Caco-2 (cell line): ENCODE data around the gene VAT1L. TPM values are rescaled to one million over a fixed set of nuclear protein-coding genes. Genes with fewer than 3 reads are reported as not detected.

ENCODE experiments used
- BruUV-seq: library from RNA; stranded (reverse); fragments of 400-500 nt; replicated peaks from 2 replicates; lab custom pipeline; 2021; lab: Mats Ljungman, UMichigan
- CTCF ChIA-PET: fragments of 300-600 bp; sonication (Branson Sonifier 250); formaldehyde crosslinking; loops from one replicate; lab custom pipeline; 2022; ENCODE audit warnings: antibody characterized with exemption; lab: Charles Lee
- POLR2A ChIA-PET: fragments of 300-600 bp; sonication (Branson Sonifier 250); formaldehyde crosslinking; loops from one replicate; lab custom pipeline; 2022; ENCODE audit warnings: antibody characterized with exemption; lab: Charles Lee
- DNase-seq, 2 experiments: peaks; one replicate each; pipeline versions ENCODE4 v3.0.0 to v3.0.0-alpha.2; 2020 to 2022
- H3K27me3 ChIP-seq: replicated peaks from 2 replicates; pipeline ENCODE4 v1.6.0; 2011; ENCODE audit warnings: low read length; ENCODE audit not compliant: control insufficient read depth, insufficient read depth
- H3K36me3 ChIP-seq: 2 replicates; pipeline ENCODE4 v1.5.1; 2011; ENCODE audit warnings: low read length; ENCODE audit not compliant: control insufficient read depth, insufficient read depth
- H3K4me1 ChIP-seq: fragments of 250-450 bp; sonication (Bioruptor Pico); 2 replicates; pipeline ENCODE4 v1.5.1; 2020; ENCODE audit warnings: mild to moderate bottlenecking
- H3K4me3 ChIP-seq: 2 replicates; pipeline ENCODE4 v1.5.1; 2011; ENCODE audit warnings: low read depth, mild to moderate bottlenecking, control low read depth, low read length
- H3K9me3 ChIP-seq: fragments of 250-450 bp; sonication (Bioruptor Pico); 2 replicates; pipeline ENCODE4 v1.5.1; 2020; ENCODE audit warnings: mild to moderate bottlenecking, moderate library complexity
- H3K27ac Mint-ChIP-seq: one replicate; pipeline ENCODE4 v1.8.0; 2022; ENCODE audit warnings: mixed read lengths; ENCODE audit not compliant: unreplicated experiment
- H3K27me3 Mint-ChIP-seq: one replicate; pipeline ENCODE4 v1.8.0; 2022; ENCODE audit warnings: mixed read lengths; ENCODE audit not compliant: insufficient read depth, unreplicated experiment
- H3K36me3 Mint-ChIP-seq: one replicate; pipeline ENCODE4 v1.8.0; 2022; ENCODE audit warnings: mild to moderate bottlenecking, mixed read lengths; ENCODE audit not compliant: insufficient read depth, unreplicated experiment
- H3K4me1 Mint-ChIP-seq: one replicate; pipeline ENCODE4 v1.8.0; 2022; ENCODE audit warnings: low read depth, mixed read lengths; ENCODE audit not compliant: unreplicated experiment
- H3K4me3 Mint-ChIP-seq: one replicate; pipeline ENCODE4 v1.8.0; 2022; ENCODE audit warnings: mild to moderate bottlenecking, moderate library complexity, mixed read lengths; ENCODE audit not compliant: unreplicated experiment
- H3K9me3 Mint-ChIP-seq: one replicate; pipeline ENCODE4 v1.8.0; 2022; ENCODE audit warnings: mixed read lengths; ENCODE audit not compliant: unreplicated experiment
- CTCF ChIP-seq, 2 experiments: fragments of 200-600 bp in 1 of 2; IDR thresholded peaks; 1 replicate in 1 of 2; 2 replicates in 1 of 2; pipeline versions ENCODE4 v1.5.1 to v1.8.0; 2011 to 2022; ENCODE audit warnings: antibody characterized with exemption in 1 of 2, control low read depth in 1 of 2, inconsistent platforms in 1 of 2, low read depth in 1 of 2, low read length in 1 of 2, mild to moderate bottlenecking in 1 of 2, moderate library complexity in 1 of 2; ENCODE audit not compliant: insufficient read depth in 1 of 2, severe bottlenecking in 1 of 2, unreplicated experiment in 1 of 2
- intact Hi-C: fragments of 100-400 bp; cut with micrococcal nuclease; formaldehyde crosslinking; loops from one replicate; pipeline ENCODE4 v1.10.0; 2022; ENCODE audit not compliant: unreplicated experiment
- total RNA-seq: library from RNA; stranded (reverse); gene quantifications from 2 replicates; pipeline ENCODE4 v1.2.3, GENCODE V29; 2022

Gene VAT1L
- total RNA-seq, 1 experiment from 2014 or later: not detected

GRCh38 chr16:77967054-77967904 is 178.9 kb downstream of the VAT1L start:
- intact Hi-C loops: no loop called here
- Mint-ChIP-seq H3K4me1 (peaks cover 7% of the 10 kb centered on the region), H3K4me3 (no peak overlapping the region), H3K36me3 (no peaks in the 10 kb centered on the region), H3K27me3 (no peaks in the 10 kb centered on the region), H3K9me3 (no peaks in the 10 kb centered on the region), H3K27ac (no peak overlapping the region)
- POLR2A ChIA-PET: no interaction called here
- Histone ChIP-seq H3K27me3 (no peaks in the 10 kb centered on the region), H3K4me1 (peaks cover 4% of the 10 kb centered on the region; the same call in 1 of the 2 replicates), H3K36me3 (no peaks in the 10 kb centered on the region), H3K9me3 (no peaks in the 10 kb centered on the region), H3K4me3 (no peak overlapping the region)
- TF ChIP-seq CTCF (IDR thresholded peaks at IDR 0.05; ENCODE audit: insufficient read depth in 1 of 2, low read depth in 1 of 2, low read length in 1 of 2, severe bottlenecking in 1 of 2, unreplicated experiment in 1 of 2): no peak
- DNase-seq: no peak
- BruUV-seq: no TSS peak
- CTCF ChIA-PET: interaction anchor here (0.6 kb wide), 2 partner anchors 105 to 320 kb away, joined by 4 to 9 read pairs; no protein-coding TSS in a partner anchor

- H3K27ac Mint-ChIP-seq: no peak overlapping the region
- H3K4me1 Mint-ChIP-seq: no peaks in the 10 kb centered on the region
- ChIA-PET CTCF (interaction anchor here (0.7 kb wide), 1 partner anchor 76 kb away, joined by 4 read pairs; no protein-coding TSS in a partner anchor), POLR2A (no interaction called here)
- no peak for TF ChIP-seq CTCF (IDR thresholded peaks at IDR 0.05; ENCODE audit: insufficient read depth in 1 of 2, low read depth in 1 of 2, low read length in 1 of 2, severe bottlenecking in 1 of 2, unreplicated experiment in 1 of 2)
- intact Hi-C loops: no loop called here
- DNase-seq: no peak
- H3K4me3 ChIP-seq: no peak overlapping the region
- no peak overlapping the region for H3K4me3 Mint-ChIP-seq
- H3K9me3 ChIP-seq: no peaks in the 10 kb centered on the region
- H3K27me3 ChIP-seq: no peaks in the 10 kb centered on the region
- H3K4me1 ChIP-seq: no peaks in the 10 kb centered on the region; the same call in 1 of the 2 replicates
- H3K36me3 ChIP-seq: no peaks in the 10 kb centered on the region
- H3K27me3 Mint-ChIP-seq: peaks cover 2% of the 10 kb centered on the region
- BruUV-seq: no TSS peak
- H3K9me3 Mint-ChIP-seq: no peaks in the 10 kb centered on the region
- H3K36me3 Mint-ChIP-seq: no peaks in the 10 kb centered on the region
Measured at GRCh38 chr16:77969861-77970260, 181.5 kb downstream of the VAT1L start.

GRCh38 chr16:77970371-77970770 is 182.0 kb downstream of the VAT1L start:
- Mint-ChIP-seq H3K36me3 (no peaks in the 10 kb centered on the region), H3K4me1 (no peaks in the 10 kb centered on the region), H3K9me3 (no peaks in the 10 kb centered on the region), H3K4me3 (no peak overlapping the region), H3K27ac (no peak overlapping the region), H3K27me3 (peaks cover 3% of the 10 kb centered on the region)
- DNase-seq: no peak
- no peak for TF ChIP-seq CTCF (IDR thresholded peaks at IDR 0.05; ENCODE audit: insufficient read depth in 1 of 2, low read depth in 1 of 2, low read length in 1 of 2, severe bottlenecking in 1 of 2, unreplicated experiment in 1 of 2)
- intact Hi-C loops: no loop called here
- no peaks in the 10 kb centered on the region; the same call in 1 of the 2 replicates for H3K4me1 ChIP-seq
- ChIA-PET POLR2A (no interaction called here), CTCF (interaction anchor here (0.7 to 0.8 kb wide), 3 partner anchors 19 to 76 kb away, joined by 3 to 4 read pairs (median 3); no protein-coding TSS in a partner anchor)
- no peak overlapping the region for H3K4me3 ChIP-seq
- H3K27me3 ChIP-seq: no peaks in the 10 kb centered on the region
- BruUV-seq: no TSS peak
- H3K9me3 ChIP-seq: no peaks in the 10 kb centered on the region
- H3K36me3 ChIP-seq: no peaks in the 10 kb centered on the region
